ENCODE data around the gene VPS13D.
"Not testable (repeated sequence)": the region's sequence is repeated elsewhere in the genome, so short reads cannot be mapped to it uniquely, and the experiment has no call there.

The VPS13D gene

GRCh38 chr1:12450090-12450755 is 220.4 kb downstream of the VPS13D start:
- DNase-seq (ENCODE audit: low spot score) = no peak

GRCh38 chr1:12450756-12451559 is 221.1 kb downstream of the VPS13D start:
- DNase-seq (ENCODE audit: low spot score) = no peak

GRCh38 chr1:12451560-12451900 is 221.7 kb downstream of the VPS13D start:
- DNase-seq (ENCODE audit: low spot score) = no peak

- DNase-seq (ENCODE audit: low spot score) = no peak
Measured at GRCh38 chr1:12452262-12452661, 222.4 kb downstream of the VPS13D start.

GRCh38 chr1:12453400-12454343 is 223.8 kb downstream of the VPS13D start:
- no peak for DNase-seq (ENCODE audit: low spot score)

GRCh38 chr1:12454406-12455391 is 224.9 kb downstream of the VPS13D start:
- DNase-seq (ENCODE audit: low spot score) = peak; percentile 61

- DNase-seq (ENCODE audit: low spot score) = not testable (repeated sequence)
Measured at GRCh38 chr1:12456081-12456480, 226.3 kb downstream of the VPS13D start.

- peak; percentile 55 for DNase-seq (ENCODE audit: low spot score)
Measured at GRCh38 chr1:12456979-12457378, 227.1 kb downstream of the VPS13D start.

GRCh38 chr1:12457771-12458170 is 227.9 kb downstream of the VPS13D start:
- DNase-seq (ENCODE audit: low spot score) = peak; percentile 54

GRCh38 chr1:12458571-12458970 is 228.7 kb downstream of the VPS13D start:
- DNase-seq (ENCODE audit: low spot score) = no peak

GRCh38 chr1:12460121-12460520 is 230.3 kb downstream of the VPS13D start:
- no peak for DNase-seq (ENCODE audit: low spot score)

GRCh38 chr1:12460911-12461621 is 231.2 kb downstream of the VPS13D start:
- DNase-seq (ENCODE audit: low spot score) = no peak

GRCh38 chr1:12461754-12462153 is 231.9 kb downstream of the VPS13D start:
- no peak for DNase-seq (ENCODE audit: low spot score)

- DNase-seq (ENCODE audit: low spot score) = no peak
Measured at GRCh38 chr1:12462586-12462985, 232.8 kb downstream of the VPS13D start.

GRCh38 chr1:12464045-12464461 is 234.2 kb downstream of the VPS13D start:
- DNase-seq (ENCODE audit: low spot score) = no peak

- peak; percentile 86 for DNase-seq (ENCODE audit: low spot score)
Measured at GRCh38 chr1:12464598-12465056, 234.8 kb downstream of the VPS13D start.

- no peak for DNase-seq (ENCODE audit: low spot score)
Measured at GRCh38 chr1:12465126-12465525, 235.3 kb downstream of the VPS13D start.

- DNase-seq (ENCODE audit: low spot score) = no peak
Measured at GRCh38 chr1:12466816-12467215, 237.0 kb downstream of the VPS13D start.

GRCh38 chr1:12467570-12468286 is 237.9 kb downstream of the VPS13D start:
- DNase-seq (ENCODE audit: low spot score) = no peak

- no peak for DNase-seq (ENCODE audit: low spot score)
Measured at GRCh38 chr1:12468323-12468722, 238.5 kb downstream of the VPS13D start.

All from GM03348 (cell line).